Natural killer cell (primary cell): ENCODE measurements around the gene SPECC1. TPM values are rescaled to one million over a fixed set of nuclear protein-coding genes. Genes with fewer than 3 reads are reported as not detected.

Experiments used
- ATAC-seq, 3 donors: fragments of 150-1000 bp in 2 of 3; fragments of 200-7000 bp in 1 of 3; cut with Tn5 transposase; 1 replicate in 1 of 3; 2 replicates in 2 of 3; pipeline ENCODE4 v1.10.0; 2021; ENCODE audit warnings: mild to moderate bottlenecking in 2 of 3, moderate library complexity in 2 of 3
- DNase-seq, 2 donors: peaks; one replicate each; pipeline versions ENCODE4 v3.0.0 to v3.0.0-alpha.2; 2013 to 2021; ENCODE audit warnings: mixed read lengths in 1 of 2
- H3K27ac ChIP-seq: one replicate; pipeline ENCODE4 v1.5.1; 2013; ENCODE audit warnings: mild to moderate bottlenecking, low read length
- H3K27me3 ChIP-seq: one replicate; pipeline ENCODE4 v1.6.1; 2013; ENCODE audit warnings: low read length; ENCODE audit not compliant: control insufficient read depth, insufficient read depth
- H3K36me3 ChIP-seq: one replicate; pipeline ENCODE4 v1.6.1; 2013; ENCODE audit warnings: low read length; ENCODE audit not compliant: control insufficient read depth, insufficient read depth
- H3K4me1 ChIP-seq: one replicate; pipeline ENCODE4 v1.6.1; 2013; ENCODE audit warnings: low read length; ENCODE audit not compliant: control insufficient read depth, insufficient read depth
- H3K4me3 ChIP-seq: one replicate; pipeline ENCODE4 v1.5.1; 2013; ENCODE audit warnings: low read length
- H3K9me3 ChIP-seq: one replicate; pipeline ENCODE4 v1.6.1; 2013; ENCODE audit warnings: low read length; ENCODE audit not compliant: control insufficient read depth, insufficient read depth
- H3K27ac Mint-ChIP-seq, 2 donors: one replicate each; pipeline ENCODE4 v1.8.0; 2022; ENCODE audit warnings: mild to moderate bottlenecking in 2 of 2, mixed read lengths in 2 of 2, moderate library complexity in 1 of 2
- H3K27me3 Mint-ChIP-seq, 2 donors: one replicate each; pipeline ENCODE4 v1.8.0; 2022; ENCODE audit warnings: low read depth in 2 of 2, mixed read lengths in 2 of 2
- H3K36me3 Mint-ChIP-seq: one replicate; pipeline ENCODE4 v1.8.0; 2022; ENCODE audit warnings: mixed read lengths
- H3K4me1 Mint-ChIP-seq, 2 donors: one replicate each; pipeline ENCODE4 v1.8.0; 2022; ENCODE audit warnings: mixed read lengths in 2 of 2
- H3K4me3 Mint-ChIP-seq: one replicate; pipeline ENCODE4 v1.8.0; 2022; ENCODE audit warnings: mild to moderate bottlenecking, moderate library complexity, mixed read lengths
- H3K9me3 Mint-ChIP-seq, 2 donors: one replicate each; pipeline ENCODE4 v1.8.0; 2022; ENCODE audit warnings: mixed read lengths in 2 of 2
- CTCF ChIP-seq: fragments of 200-600 bp; IDR thresholded peaks from one replicate; pipeline ENCODE4 v1.8.0; 2022; ENCODE audit warnings: antibody characterized with exemption
- WGBS: methylation state at CpG from one replicate; pipeline ENCODE4 v1.1.7; 2013; ENCODE audit warnings: missing lambda C conversion rate; ENCODE audit not compliant: insufficient coverage; 5-methylcytosine and 5-hydroxymethylcytosine counted together
- intact Hi-C: fragments of 100-400 bp; cut with micrococcal nuclease; formaldehyde crosslinking; loops from one replicate; pipeline ENCODE4 v1.14.2; 2022
- total RNA-seq, 4 donors: library from RNA; stranded (reverse); fragments of 120-200 nt in 1 of 4; gene quantifications; one replicate each; pipeline versions ENCODE4 v1.2.3 to v1.2.4, GENCODE V29; 2013 to 2022

SPECC1 gene
- total RNA-seq, 3 donors from 2014 or later (not counting 1 experiment from before 2014, with no cell fraction given), result 29.3 to 45.1 (median 37.2) TPM

GRCh38 chr17:20077978-20078685 is 69.0 kb downstream of the SPECC1 start:
- intact Hi-C loops, result no loop called here
- H3K9me3 Mint-ChIP-seq, result no peaks in the 10 kb centered on the region
- H3K36me3 Mint-ChIP-seq, result no peaks in the 10 kb centered on the region
- peak overlapping the region in 1 of 2 donors; percentile 49 for H3K27ac Mint-ChIP-seq
- no peak overlapping the region for H3K4me3 ChIP-seq
- TF ChIP-seq CTCF, result no peak
- H3K27ac ChIP-seq, result no peak overlapping the region
- no peak overlapping the region for H3K4me3 Mint-ChIP-seq
- H3K27me3 Mint-ChIP-seq, result no peaks in the 10 kb centered on the region
- peaks cover 41 to 55% of the 10 kb centered on the region in 2 donors for H3K4me1 Mint-ChIP-seq
- DNase-seq (no peak), ATAC-seq (no peak)
- WGBS, result 13% methylated on average over 1 of the region's 3 CpGs
- H3K4me1 ChIP-seq, result peaks cover 25% of the 10 kb centered on the region
- H3K9me3 ChIP-seq, result no peaks in the 10 kb centered on the region
- no peaks in the 10 kb centered on the region for H3K36me3 ChIP-seq
- H3K27me3 ChIP-seq, result no peaks in the 10 kb centered on the region

GRCh38 chr17:20080513-20080912 is 71.4 kb downstream of the SPECC1 start:
- intact Hi-C loops, result no loop called here
- no peak for TF ChIP-seq CTCF
- DNase-seq (no peak), ATAC-seq (no peak)
- no peak overlapping the region for H3K4me3 Mint-ChIP-seq
- H3K36me3 Mint-ChIP-seq, result no peaks in the 10 kb centered on the region
- peaks cover 20 to 38% of the 10 kb centered on the region in 2 donors for H3K4me1 Mint-ChIP-seq
- no peaks in the 10 kb centered on the region for H3K27me3 Mint-ChIP-seq
- no peaks in the 10 kb centered on the region for H3K36me3 ChIP-seq
- no peak overlapping the region for H3K27ac Mint-ChIP-seq
- no peak overlapping the region for H3K4me3 ChIP-seq
- no peaks in the 10 kb centered on the region for H3K27me3 ChIP-seq
- H3K9me3 Mint-ChIP-seq, result no peaks in the 10 kb centered on the region
- H3K9me3 ChIP-seq, result no peaks in the 10 kb centered on the region
- no peak overlapping the region for H3K27ac ChIP-seq
- H3K4me1 ChIP-seq, result peaks cover 7% of the 10 kb centered on the region
- WGBS, result 90% methylated on average over 10 of the region's 10 CpGs

GRCh38 chr17:20083156-20083859 is 74.1 kb downstream of the SPECC1 start:
- no peak for TF ChIP-seq CTCF
- 94% methylated on average over 3 of the region's 3 CpGs for WGBS
- Mint-ChIP-seq H3K9me3 (no peaks in the 10 kb centered on the region), H3K27me3 (no peaks in the 10 kb centered on the region), H3K4me3 (no peak overlapping the region), H3K27ac (no peak overlapping the region), H3K4me1 (peaks cover 1 to 37% of the 10 kb centered on the region in 2 donors), H3K36me3 (no peaks in the 10 kb centered on the region)
- Histone ChIP-seq H3K36me3 (no peaks in the 10 kb centered on the region), H3K9me3 (no peaks in the 10 kb centered on the region), H3K27me3 (no peaks in the 10 kb centered on the region), H3K4me3 (no peak overlapping the region), H3K4me1 (no peaks in the 10 kb centered on the region), H3K27ac (no peak overlapping the region)
- intact Hi-C loops, result no loop called here
- DNase-seq (no peak), ATAC-seq (no peak)
